Measurements from ENCODE around the gene BEAN1.

Gene BEAN1

GRCh38 chr16:66476328-66477027 is 49.4 kb downstream of the BEAN1 start:
- Histone ChIP-seq H3K27ac (no peak overlapping the region), H3K36me3 (no peaks in the 10 kb centered on the region), H3K9me3 (no peaks in the 10 kb centered on the region), H3K27me3 (peaks cover 25% of the 10 kb centered on the region), H3K4me1 (ENCODE audit: control insufficient read depth in 1 of 2, insufficient read depth in 1 of 2, low read depth in 1 of 2, low read length in 1 of 2) (peaks cover 6 to 9% of the 10 kb centered on the region in 2 experiments), H3K4me3 (ENCODE audit: low read depth in 1 of 2, low read length in 1 of 2) (no peak overlapping the region)
- TF ChIP-seq CTCF (IDR thresholded peaks at IDR 0.05): no peak

- Histone ChIP-seq H3K4me3 (ENCODE audit: low read depth in 1 of 2, low read length in 1 of 2) (no peak overlapping the region), H3K27me3 (peaks cover 24% of the 10 kb centered on the region), H3K9me3 (no peaks in the 10 kb centered on the region), H3K27ac (no peak overlapping the region), H3K4me1 (ENCODE audit: control insufficient read depth in 1 of 2, insufficient read depth in 1 of 2, low read depth in 1 of 2, low read length in 1 of 2) (peaks cover 6 to 9% of the 10 kb centered on the region in 2 experiments), H3K36me3 (no peaks in the 10 kb centered on the region)
- TF ChIP-seq CTCF (IDR thresholded peaks at IDR 0.05): no peak
Measured at GRCh38 chr16:66477028-66477515, 50.0 kb downstream of the BEAN1 start.

- TF ChIP-seq CTCF (IDR thresholded peaks at IDR 0.05): peak; percentile 77
- H3K27ac ChIP-seq: no peak overlapping the region
- no peaks in the 10 kb centered on the region for H3K9me3 ChIP-seq
- H3K4me1 ChIP-seq (ENCODE audit: control insufficient read depth in 1 of 2, insufficient read depth in 1 of 2, low read depth in 1 of 2, low read length in 1 of 2): peaks cover 14 to 17% of the 10 kb centered on the region in 2 experiments
- H3K4me3 ChIP-seq (ENCODE audit: low read depth in 1 of 2, low read length in 1 of 2): no peak overlapping the region
- H3K27me3 ChIP-seq: peaks cover 24% of the 10 kb centered on the region
- H3K36me3 ChIP-seq: no peaks in the 10 kb centered on the region
Measured at GRCh38 chr16:66478733-66479511, 51.8 kb downstream of the BEAN1 start.

- Histone ChIP-seq H3K27ac (no peak overlapping the region), H3K4me1 (ENCODE audit: control insufficient read depth in 1 of 2, insufficient read depth in 1 of 2, low read depth in 1 of 2, low read length in 1 of 2) (peaks cover 17 to 23% of the 10 kb centered on the region in 2 experiments), H3K27me3 (peaks cover 18% of the 10 kb centered on the region), H3K4me3 (ENCODE audit: low read depth in 1 of 2, low read length in 1 of 2) (no peak overlapping the region), H3K9me3 (no peaks in the 10 kb centered on the region), H3K36me3 (no peaks in the 10 kb centered on the region)
- no peak for TF ChIP-seq CTCF (IDR thresholded peaks at IDR 0.05)
Measured at GRCh38 chr16:66479661-66480264, 52.7 kb downstream of the BEAN1 start.

GRCh38 chr16:66480265-66481080 is 53.4 kb downstream of the BEAN1 start:
- Histone ChIP-seq H3K9me3 (no peaks in the 10 kb centered on the region), H3K36me3 (no peaks in the 10 kb centered on the region), H3K27me3 (peaks cover 10% of the 10 kb centered on the region), H3K4me3 (ENCODE audit: low read depth in 1 of 2, low read length in 1 of 2) (no peak overlapping the region), H3K4me1 (ENCODE audit: control insufficient read depth in 1 of 2, insufficient read depth in 1 of 2, low read depth in 1 of 2, low read length in 1 of 2) (peaks cover 17 to 23% of the 10 kb centered on the region in 2 experiments), H3K27ac (no peak overlapping the region)
- TF ChIP-seq CTCF (IDR thresholded peaks at IDR 0.05): no peak

All from neutrophil (primary cell).